GM18505 (cell line): ENCODE measurements around the gene G6PC3.
"Not testable (repeated sequence)": the region's sequence is repeated elsewhere in the genome, so short reads cannot be mapped to it uniquely, and the experiment has no call there.

Experiments
- ATAC-seq: cut with Tn5 transposase; IDR thresholded peaks from one replicate; pipeline ENCODE4 v1.9.1; 2021; ENCODE audit not compliant: unreplicated experiment
- POLR2A ChIP-seq: IDR thresholded peaks from 4 replicates; pipeline ENCODE4 v1.6.1; 2011; ENCODE audit warnings: borderline replicate concordance; ENCODE audit not compliant: insufficient read depth, insufficient read length; ENCODE audit errors: extremely low read depth

The G6PC3 gene

GRCh38 chr17:44043272-44043696, 27.3 kb upstream of the G6PC3 start:
- no peak for ATAC-seq
- no peak for TF ChIP-seq POLR2A

- ATAC-seq, result no peak
- no peak for TF ChIP-seq POLR2A
Measured at GRCh38 chr17:44044071-44044470, 26.5 kb upstream of the G6PC3 start.

- ATAC-seq, result no peak
- no peak for TF ChIP-seq POLR2A
Measured at GRCh38 chr17:44045486-44045885, 25.0 kb upstream of the G6PC3 start.

- not testable (repeated sequence) for ATAC-seq
Measured at GRCh38 chr17:44046893-44047292, 23.6 kb upstream of the G6PC3 start.

GRCh38 chr17:44049294-44050060, 21.1 kb upstream of the G6PC3 start:
- TF ChIP-seq POLR2A, result no peak
- ATAC-seq, result no peak

- ATAC-seq, result no peak
Measured at GRCh38 chr17:44053125-44053872, 17.2 kb upstream of the G6PC3 start.

GRCh38 chr17:44059101-44059892, 11.2 kb upstream of the G6PC3 start:
- ATAC-seq, result no peak
- TF ChIP-seq POLR2A, result no peak

More at GRCh38 chr17:44053125-44053872, 17.2 kb upstream of the G6PC3 start:
- no peak for TF ChIP-seq POLR2A

GRCh38 chr17:44061446-44061845, 9.1 kb upstream of the G6PC3 start:
- no peak for ATAC-seq
- TF ChIP-seq POLR2A, result no peak

GRCh38 chr17:44062871-44063270, 7.7 kb upstream of the G6PC3 start:
- TF ChIP-seq POLR2A, result no peak
- ATAC-seq, result no peak

GRCh38 chr17:44063704-44064639, 6.6 kb upstream of the G6PC3 start:
- ATAC-seq, result no peak
- no peak for TF ChIP-seq POLR2A

GRCh38 chr17:44065668-44066203, 4.8 kb upstream of the G6PC3 start:
- TF ChIP-seq POLR2A, result no peak
- no peak for ATAC-seq

GRCh38 chr17:44066204-44066930, 4.2 kb upstream of the G6PC3 start, which contains the start of gene LSM12:
LSM12 (minus strand) TSS chr17:44066671; CDS start chr17:44066587, 84 bp downstream.
- ATAC-seq, result peak; percentile 68
- peak; percentile 89 for TF ChIP-seq POLR2A
